ENCODE results near the gene SFTPB. TPM values are rescaled to one million over a fixed set of nuclear protein-coding genes. Genes with fewer than 3 reads are reported as not detected.
"Not testable (repeated sequence)": the region's sequence is repeated elsewhere in the genome, so short reads cannot be mapped to it uniquely, and the experiment has no call there.

The SFTPB gene
- total RNA-seq, 4 donors from 2014 or later: not detected

GRCh38 chr2:85621338-85621737, 46.7 kb downstream of the SFTPB start:
- Histone ChIP-seq H3K4me3 (no peak overlapping the region), H3K9me3 (no peaks in the 10 kb centered on the region), H3K4me1 (peaks cover 19 to 25% of the 10 kb centered on the region in 2 donors), H3K27ac (no peak overlapping the region), H3K36me3 (peaks cover 6 to 75% of the 10 kb centered on the region in 2 donors), H3K27me3 (no peaks in the 10 kb centered on the region)
- DNase-seq (no peak), ATAC-seq (no peak)
- in situ Hi-C loops (cut with MboI; ENCODE audit: low sequenced_read_pairs in 4 of 4): loop anchor here in 1 of 4 donors (10.0 kb wide), 1 partner anchor 463 kb away; no protein-coding TSS in a partner anchor
- TF ChIP-seq CTCF (IDR thresholded peaks at IDR 0.05 in 4 of 5, conservative IDR thresholded peaks at IDR 0.05 in 1 of 5): no peak
- intact Hi-C loops (cut with DNase I; ENCODE audit: low total_unique reads): no loop called here

GRCh38 chr2:85619617-85620016, 48.4 kb downstream of the SFTPB start:
- in situ Hi-C loops (cut with MboI; ENCODE audit: low sequenced_read_pairs in 4 of 4): loop anchor here in 1 of 4 donors (10.0 kb wide), 1 partner anchor 465 kb away; no protein-coding TSS in a partner anchor

GRCh38 chr2:85617723-85618122, 50.3 kb downstream of the SFTPB start:
- H3K27me3 ChIP-seq; in situ Hi-C loops (cut with MboI; ENCODE audit: low sequenced_read_pairs in 4 of 4); DNase-seq; H3K9me3 ChIP-seq: not testable (repeated sequence)
- intact Hi-C loops (cut with DNase I; ENCODE audit: low total_unique reads): loop anchor here (5.0 kb wide), 1 partner anchor 1005 kb away; the partner anchor contains the start of gene RNF103
- ATAC-seq: peak in 1 of 2 donors; percentile 8
- Histone ChIP-seq H3K4me1 (peaks cover 27 to 33% of the 10 kb centered on the region in 2 donors), H3K4me3 (peak overlapping the region in 1 of 4 donors; percentile 98), H3K36me3 (peaks cover under 1 to 39% of the 10 kb centered on the region in 2 donors), H3K27ac (peak overlapping the region; percentile 95 to 99 (median 99))

More at GRCh38 chr2:85619617-85620016, 48.4 kb downstream of the SFTPB start:
- Histone ChIP-seq H3K27me3 (no peaks in the 10 kb centered on the region), H3K4me1 (peaks cover 26 to 33% of the 10 kb centered on the region in 2 donors), H3K9me3 (no peaks in the 10 kb centered on the region), H3K36me3 (peaks cover 6 to 58% of the 10 kb centered on the region in 2 donors), H3K27ac (peak overlapping the region in 1 of 4 donors; percentile 36), H3K4me3 (no peak overlapping the region)
- TF ChIP-seq CTCF (IDR thresholded peaks at IDR 0.05 in 4 of 5, conservative IDR thresholded peaks at IDR 0.05 in 1 of 5) (no peak), POLR2A (IDR thresholded peaks at IDR 0.05) (no peak)
- DNase-seq (no peak), ATAC-seq (no peak)
- intact Hi-C loops (cut with DNase I; ENCODE audit: low total_unique reads): loop anchor here (5.0 kb wide), 1 partner anchor 1003 kb away; the partner anchor contains the start of gene RNF103

GRCh38 chr2:85615413-85615728, 52.6 kb downstream of the SFTPB start:
- TF ChIP-seq POLR2A (IDR thresholded peaks at IDR 0.05) (no peak), CTCF (IDR thresholded peaks at IDR 0.05 in 4 of 5, conservative IDR thresholded peaks at IDR 0.05 in 1 of 5) (no peak)
- H3K9me3 ChIP-seq: no peaks in the 10 kb centered on the region
- peaks cover 0 to 16% of the 10 kb centered on the region in 2 donors for H3K36me3 ChIP-seq
- peak overlapping the region; percentile 95 to 99 (median 99) for H3K27ac ChIP-seq
- intact Hi-C loops (cut with DNase I; ENCODE audit: low total_unique reads): loop anchor here (5.0 kb wide), 1 partner anchor 1007 kb away; the partner anchor contains the start of gene RNF103
- in situ Hi-C loops (cut with MboI; ENCODE audit: low sequenced_read_pairs in 4 of 4): no loop called here
- H3K4me3 ChIP-seq: peak overlapping the region; percentile 95 to 100 (median 98)
- no peak for DNase-seq
- H3K4me1 ChIP-seq: peaks cover 35 to 46% of the 10 kb centered on the region in 2 donors
- no peak for ATAC-seq
- H3K27me3 ChIP-seq: no peaks in the 10 kb centered on the region

GRCh38 chr2:85614757-85615156, 53.2 kb downstream of the SFTPB start:
- in situ Hi-C loops (cut with MboI; ENCODE audit: low sequenced_read_pairs in 4 of 4); H3K4me3 ChIP-seq; H3K27me3 ChIP-seq; DNase-seq; H3K36me3 ChIP-seq; ATAC-seq; H3K9me3 ChIP-seq: not testable (repeated sequence)
- peak overlapping the region; percentile 95 to 99 (median 99) for H3K27ac ChIP-seq
- peaks cover 41 to 51% of the 10 kb centered on the region in 2 donors for H3K4me1 ChIP-seq
- intact Hi-C loops (cut with DNase I; ENCODE audit: low total_unique reads): loop anchor here (5.0 kb wide), 1 partner anchor 1008 kb away; the partner anchor contains the start of gene RNF103
